ENCODE results near the gene FCAR.
"Not testable (repeated sequence)": the region's sequence is repeated elsewhere in the genome, so short reads cannot be mapped to it uniquely, and the experiment has no call there.

The FCAR gene
- 0 reads per million in 3 experiments for total RNA-seq

GRCh38 chr19:54873990-54874389 lies at the start of gene FCAR:
FCAR (plus strand) TSS chr19:54874235; CDS start chr19:54874290, 55 bp downstream.
- no peak for DNase-seq

GRCh38 chr19:54824416-54824815 lies 49.6 kb upstream of the FCAR start:
- not testable (repeated sequence) for DNase-seq

- not testable (repeated sequence) for DNase-seq
These were observed 48.7 kb upstream of the FCAR start for GRCh38 chr19:54825326-54825725.

DNA sequence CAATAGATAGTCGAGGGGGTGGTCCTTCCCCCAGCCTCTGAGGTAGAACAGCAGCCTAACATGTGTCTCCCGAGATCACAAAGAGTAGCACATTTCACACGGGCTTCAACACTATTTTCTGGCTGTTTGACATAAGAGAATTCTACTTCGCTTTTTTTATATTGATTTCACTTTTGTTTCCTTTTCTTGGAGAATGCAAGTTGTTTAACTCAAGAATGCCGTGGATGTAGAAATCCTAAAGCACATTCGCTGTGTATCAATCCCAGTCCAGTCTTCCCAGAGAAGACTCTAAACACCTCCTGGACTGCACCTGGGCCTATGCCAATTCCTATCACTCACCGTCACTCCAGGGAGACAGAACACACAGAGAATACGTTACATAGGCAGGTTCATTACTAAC lies 46.0 kb upstream of the FCAR start:
- not testable (repeated sequence) for DNase-seq

- DNase-seq = not testable (repeated sequence)
These were observed 41.5 kb upstream of the FCAR start, which contains the start of gene KIR2DS4 for GRCh38 chr19:54832496-54832895. KIR2DS4 (plus strand) TSS chr19:54832676.

GRCh38 chr19:54835126-54835525 lies 38.9 kb upstream of the FCAR start:
- DNase-seq = not testable (repeated sequence)

- not testable (repeated sequence) for DNase-seq
These were observed 36.5 kb upstream of the FCAR start for GRCh38 chr19:54837522-54837921.

DNA sequence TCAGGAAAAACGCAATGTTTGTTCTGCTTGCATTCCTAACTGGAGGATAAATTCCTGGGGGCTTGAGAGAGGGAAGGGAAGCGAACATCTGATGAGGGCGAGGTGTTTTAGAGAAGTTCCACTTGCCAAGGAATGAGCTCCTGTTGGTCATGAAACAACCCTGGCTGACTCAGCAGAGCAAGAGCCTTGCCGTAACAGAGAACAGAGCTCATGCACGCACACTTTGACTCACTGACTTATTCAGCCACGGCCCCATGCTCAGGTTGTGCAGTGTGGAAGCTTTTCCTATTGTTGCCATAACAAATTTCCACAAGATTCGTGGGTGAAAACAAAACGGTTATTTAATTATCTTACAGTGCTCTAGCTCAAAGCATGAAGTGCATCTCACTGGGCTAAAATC lies 30.9 kb upstream of the FCAR start:
- not testable (repeated sequence) for DNase-seq

DNA sequence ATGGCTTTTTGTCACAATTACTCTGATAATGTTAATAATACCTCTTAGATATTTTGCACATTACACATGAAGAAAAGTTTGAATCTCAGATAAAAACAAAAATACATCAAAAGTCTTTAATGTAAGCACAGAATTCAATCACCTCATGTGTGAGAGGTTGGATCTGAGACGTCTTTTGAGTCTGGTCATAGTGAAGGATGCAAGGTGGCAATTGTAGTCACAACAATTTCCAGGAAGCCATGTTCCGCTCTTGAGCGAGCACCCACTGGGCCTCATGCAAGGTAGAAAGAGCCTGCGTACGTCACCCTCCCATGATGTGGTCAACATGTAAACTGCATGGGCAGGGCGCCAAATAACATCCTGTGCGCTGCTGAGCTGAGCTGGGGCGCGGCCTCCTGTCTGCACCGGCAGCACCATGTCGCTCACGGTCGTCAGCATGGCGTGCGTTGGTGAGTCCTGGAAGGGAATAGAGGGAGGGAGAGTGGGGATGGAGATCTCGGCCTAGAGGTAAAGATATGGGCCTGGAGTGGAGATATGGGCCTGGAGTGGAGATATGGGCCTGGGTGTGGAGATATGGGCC lies 23.9 kb upstream of the FCAR start, which contains the start of gene KIR3DL2:
Gene KIR3DL2, plus strand, starts transcription at position 383 of the 580 bp plus-strand sequence. Its CDS starts 33 bp downstream, at position 416.
- not testable (repeated sequence) for DNase-seq

DNA sequence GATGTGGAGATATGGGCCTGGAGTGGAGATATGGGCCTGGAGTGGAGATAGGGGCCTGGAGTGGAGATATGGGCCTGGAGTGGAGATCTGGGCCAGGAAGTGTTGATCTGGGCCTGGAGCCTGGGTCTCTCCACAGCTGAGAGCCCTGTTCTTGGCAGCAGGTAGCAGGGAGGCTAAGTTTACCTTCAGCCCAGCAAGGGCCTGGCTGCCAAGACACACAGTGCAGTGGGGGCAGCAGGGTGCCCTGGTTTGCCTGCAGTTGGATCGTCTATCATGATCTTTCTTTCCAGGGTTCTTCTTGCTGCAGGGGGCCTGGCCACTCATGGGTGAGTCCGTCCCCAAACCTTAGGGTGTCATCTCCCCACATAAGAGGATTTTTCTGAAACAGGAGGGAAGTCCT lies 23.1 kb upstream of the FCAR start:
- DNase-seq = no peak

DNA sequence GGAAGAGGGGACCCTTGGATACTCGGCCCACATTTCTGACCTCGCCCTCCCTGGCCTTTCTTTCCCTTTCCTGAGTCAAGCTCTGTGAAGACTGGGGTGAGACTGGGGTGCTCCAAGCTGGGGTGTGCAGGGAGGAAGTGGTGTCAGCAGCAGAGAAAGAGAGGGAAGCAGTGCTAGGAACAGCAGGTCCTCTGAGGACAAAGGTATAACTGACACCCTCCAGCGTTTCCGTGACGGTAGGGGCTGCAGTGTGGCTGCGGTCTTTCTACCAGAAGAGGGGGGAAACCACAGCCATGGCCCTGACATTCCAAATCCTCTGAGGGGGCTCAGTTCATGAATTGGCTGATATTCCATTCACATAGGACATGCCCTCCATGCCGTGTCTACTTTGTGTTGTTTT lies 22.7 kb upstream of the FCAR start:
- DNase-seq = no peak

DNA sequence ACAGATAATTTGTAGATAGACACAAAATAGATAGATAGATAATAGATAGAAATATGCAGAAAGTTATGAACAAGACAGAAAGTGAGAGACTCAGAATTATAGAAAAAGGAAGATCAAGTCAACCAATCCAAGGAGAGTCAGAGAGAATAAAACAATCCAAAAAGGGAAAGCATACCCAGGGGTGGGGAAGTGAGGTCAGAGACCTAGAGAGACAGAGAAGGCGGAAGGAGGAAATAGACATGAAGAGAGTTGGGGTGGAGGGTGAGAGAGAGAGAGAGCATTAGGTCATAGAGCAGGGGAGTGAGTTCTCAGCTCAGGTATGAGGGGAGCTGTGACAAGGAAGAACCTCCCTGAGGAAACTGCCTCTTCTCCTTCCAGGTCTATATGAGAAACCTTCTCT lies 18.8 kb upstream of the FCAR start:
- not testable (repeated sequence) for DNase-seq

DNA sequence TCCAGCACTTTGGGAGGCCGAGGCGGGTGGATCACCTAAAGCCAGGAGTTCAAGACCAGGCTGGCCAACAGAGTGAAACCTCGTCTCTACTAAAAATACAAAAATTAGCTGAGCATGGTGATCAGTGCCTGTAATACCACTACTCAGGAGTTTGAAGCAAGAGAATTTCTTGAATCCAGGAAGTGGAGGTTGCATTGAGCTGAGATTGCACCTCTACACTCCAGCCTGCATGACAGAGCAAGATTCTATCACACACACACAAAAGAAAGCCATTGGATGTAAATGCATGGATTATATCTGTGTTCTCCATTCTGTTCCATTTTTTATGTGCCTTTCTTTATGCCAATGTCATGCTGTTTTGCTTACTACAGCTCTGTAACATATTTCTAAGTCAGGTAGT lies 15.6 kb upstream of the FCAR start:
- DNase-seq = not testable (repeated sequence)

- not testable (repeated sequence) for DNase-seq
These were observed 14.6 kb upstream of the FCAR start for GRCh38 chr19:54859421-54859820.

DNA sequence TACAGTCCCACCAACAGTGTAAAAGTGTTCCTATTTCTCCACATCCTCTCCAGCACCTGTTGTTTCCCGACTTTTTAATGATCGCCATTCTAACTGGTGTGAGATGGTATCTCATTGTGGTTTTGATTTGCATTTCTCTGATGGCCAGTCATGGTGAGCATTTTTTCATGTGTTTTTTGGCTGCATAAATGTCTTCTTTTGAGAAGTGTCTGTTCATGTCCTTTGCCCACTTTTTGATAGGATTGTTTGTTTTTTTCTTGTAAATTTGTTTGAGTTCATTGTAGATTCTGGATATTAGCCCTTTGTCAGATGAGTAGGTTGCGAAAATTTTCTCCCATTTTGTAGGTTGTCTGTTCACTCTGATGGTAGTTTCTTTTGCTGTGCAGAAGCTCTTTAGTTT lies 10.6 kb upstream of the FCAR start:
- DNase-seq = not testable (repeated sequence)

- DNase-seq = no peak
These were observed 2.3 kb upstream of the FCAR start for GRCh38 chr19:54871696-54872095.

- no peak for DNase-seq
These were observed 1.5 kb downstream of the FCAR start for GRCh38 chr19:54875506-54875905.

DNA sequence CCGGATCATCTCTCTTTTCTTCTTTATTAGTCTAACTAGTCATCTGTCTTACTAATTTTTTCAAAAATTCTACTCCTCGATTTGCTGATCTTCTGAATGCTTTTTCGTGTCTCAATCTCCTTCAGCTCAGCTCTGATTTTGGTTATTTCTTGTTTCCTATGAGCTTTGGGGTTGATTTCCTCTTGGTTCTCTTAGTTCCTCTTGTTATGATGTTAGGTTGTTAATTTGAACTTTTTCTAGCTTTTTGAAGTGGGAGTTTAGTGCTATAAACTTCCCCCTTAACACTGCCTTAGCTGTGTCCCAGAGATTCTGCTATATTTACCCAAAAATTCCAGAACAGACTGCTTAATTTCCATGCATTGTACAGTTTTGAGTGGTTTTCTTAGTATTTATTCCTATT lies 3.4 kb downstream of the FCAR start:
- no peak for DNase-seq

DNA sequence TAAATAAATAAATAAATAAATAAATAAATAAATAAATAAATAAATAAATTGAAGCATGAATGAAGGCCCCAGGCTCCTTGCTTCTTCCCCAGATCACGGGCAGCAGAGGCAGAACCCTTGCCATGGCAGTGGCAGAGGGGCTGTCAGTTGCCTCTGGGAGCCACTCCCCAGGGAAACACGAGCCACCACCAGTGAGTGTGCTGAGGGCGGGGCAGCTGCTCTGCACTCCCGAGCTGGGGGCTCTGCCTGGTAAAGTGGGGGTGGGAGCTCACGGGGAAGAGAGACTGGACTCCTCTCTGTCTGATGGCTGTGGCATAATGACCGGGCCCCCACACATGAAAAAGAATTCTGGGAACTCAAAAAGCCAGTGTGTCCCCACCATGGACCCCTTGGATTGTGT lies 7.8 kb downstream of the FCAR start:
- no peak for DNase-seq

- DNase-seq = no peak
These were observed 8.7 kb downstream of the FCAR start for GRCh38 chr19:54882758-54883157.

GRCh38 chr19:54883228-54883627 lies 9.2 kb downstream of the FCAR start:
- no peak for DNase-seq

DNA sequence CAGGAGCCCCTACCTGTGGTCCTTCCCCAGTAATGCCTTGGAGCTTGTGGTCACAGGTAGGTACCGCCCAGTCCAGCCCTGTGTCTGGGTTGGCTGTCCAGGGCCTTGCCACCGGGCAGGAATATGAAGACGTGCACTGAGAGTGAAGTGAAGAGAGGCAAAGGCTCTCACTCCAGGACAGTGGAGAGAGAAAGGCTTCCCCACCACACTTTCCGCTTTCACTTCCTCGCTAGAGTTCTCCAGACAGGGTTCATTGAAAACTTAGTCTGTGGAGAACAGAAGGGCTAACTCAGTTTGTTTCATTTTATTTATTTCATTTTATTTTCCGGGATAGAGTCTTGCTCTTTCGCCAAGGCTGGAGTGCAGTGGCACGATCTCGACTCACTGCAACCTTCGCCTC lies 14.2 kb downstream of the FCAR start:
- DNase-seq = no peak

DNA sequence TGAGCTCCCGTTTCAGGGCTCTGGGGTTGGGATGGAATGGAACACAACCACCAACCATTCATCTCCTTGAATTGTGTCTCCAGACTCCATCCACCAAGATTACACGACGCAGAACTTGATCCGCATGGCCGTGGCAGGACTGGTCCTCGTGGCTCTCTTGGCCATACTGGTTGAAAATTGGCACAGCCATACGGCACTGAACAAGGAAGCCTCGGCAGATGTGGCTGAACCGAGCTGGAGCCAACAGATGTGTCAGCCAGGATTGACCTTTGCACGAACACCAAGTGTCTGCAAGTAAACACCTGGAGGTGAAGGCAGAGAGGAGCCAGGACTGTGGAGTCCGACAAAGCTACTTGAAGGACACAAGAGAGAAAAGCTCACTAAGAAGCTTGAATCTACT lies 15.5 kb downstream of the FCAR start:
- no peak for DNase-seq

DNA sequence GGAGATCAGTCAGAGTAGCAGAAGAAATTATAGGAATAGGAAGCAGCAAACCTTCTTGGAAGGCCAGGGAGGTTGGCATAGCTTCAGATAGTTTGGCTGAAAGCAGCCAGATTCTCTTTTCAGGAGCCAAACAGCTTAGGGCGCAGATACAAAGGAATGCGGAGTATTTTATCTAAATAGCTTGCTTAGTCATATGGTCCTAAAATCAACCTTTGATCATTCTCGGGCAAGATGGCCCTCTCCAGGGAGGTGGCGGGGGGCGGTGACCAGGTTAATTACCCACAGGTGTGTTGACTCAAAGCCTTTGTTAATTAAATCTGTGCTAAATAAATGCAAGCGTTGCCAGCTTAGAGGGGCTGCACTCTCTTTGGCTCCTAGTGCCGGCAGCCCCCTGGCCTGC lies 19.4 kb downstream of the FCAR start:
- no peak for DNase-seq

DNA sequence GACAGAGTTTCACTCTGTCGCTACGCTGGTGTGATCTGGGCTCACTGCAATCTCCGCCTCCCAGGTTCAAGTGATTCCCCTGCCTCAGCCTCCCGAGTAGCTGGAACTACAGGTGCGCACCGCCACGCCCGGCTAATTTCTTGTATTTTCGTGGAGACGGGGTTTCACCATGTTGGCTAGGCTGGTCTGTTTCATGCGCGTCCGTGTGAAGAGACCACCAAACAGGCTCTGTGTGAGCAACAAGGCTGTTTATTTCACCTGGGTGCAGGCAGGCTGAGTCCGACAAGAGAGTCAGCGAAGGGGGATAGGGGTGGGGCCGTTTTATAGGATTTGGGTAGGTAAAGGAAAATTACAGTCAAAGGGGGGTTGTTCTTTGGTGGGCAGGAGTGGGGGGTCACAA lies 20.1 kb downstream of the FCAR start:
- DNase-seq = not testable (repeated sequence)
